ENCODE measurements around the gene PLAAT1.

PLAAT1 gene

DNA sequence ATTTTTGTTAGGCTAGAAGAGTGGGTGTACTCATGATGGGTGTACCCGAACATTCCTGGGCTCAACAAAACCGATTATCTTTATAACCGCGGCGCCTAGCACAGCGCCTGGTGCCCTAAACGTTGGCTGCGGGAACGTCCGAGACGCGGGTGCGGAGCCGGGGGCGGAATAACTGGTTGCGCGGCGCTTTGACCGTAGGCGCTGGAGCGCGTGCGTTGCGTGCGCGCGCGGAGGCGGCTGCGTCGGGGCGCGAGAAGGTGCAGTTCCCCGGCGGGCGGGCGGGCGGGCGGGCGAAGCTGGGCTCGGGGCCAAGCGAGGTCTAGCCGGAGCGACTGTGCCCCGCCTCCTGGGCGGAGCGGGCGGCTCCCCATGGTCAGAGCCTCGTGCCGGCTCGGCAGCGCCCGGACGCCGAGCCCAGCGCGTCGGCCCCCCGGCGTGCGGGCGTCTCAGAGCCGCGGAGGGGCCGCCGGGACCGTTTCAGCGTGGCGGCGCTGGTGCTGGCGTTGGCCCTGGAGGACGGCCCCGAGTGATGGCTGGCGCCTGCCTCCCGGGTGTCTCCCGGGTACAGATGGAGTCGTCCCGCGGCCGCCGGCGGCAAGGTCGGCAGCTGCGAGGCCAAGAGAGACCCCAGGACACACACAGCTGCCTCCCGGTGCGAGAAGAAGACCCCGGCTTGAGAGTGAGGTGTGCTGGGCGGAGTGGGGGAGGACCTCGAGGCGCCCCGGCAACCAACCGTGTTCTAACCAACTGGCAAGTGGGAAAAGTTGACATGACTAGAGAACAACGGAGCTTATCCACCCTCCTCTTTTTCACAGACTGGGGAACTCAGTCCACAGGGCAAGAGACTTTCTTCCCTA lies at the start of gene PLAAT1:
PLAAT1 (plus strand) TSS at position 373 of the 857 bp plus-strand sequence. CDS start 14,429 bp downstream, outside the sequence.
- DNase-seq = no peak

DNA sequence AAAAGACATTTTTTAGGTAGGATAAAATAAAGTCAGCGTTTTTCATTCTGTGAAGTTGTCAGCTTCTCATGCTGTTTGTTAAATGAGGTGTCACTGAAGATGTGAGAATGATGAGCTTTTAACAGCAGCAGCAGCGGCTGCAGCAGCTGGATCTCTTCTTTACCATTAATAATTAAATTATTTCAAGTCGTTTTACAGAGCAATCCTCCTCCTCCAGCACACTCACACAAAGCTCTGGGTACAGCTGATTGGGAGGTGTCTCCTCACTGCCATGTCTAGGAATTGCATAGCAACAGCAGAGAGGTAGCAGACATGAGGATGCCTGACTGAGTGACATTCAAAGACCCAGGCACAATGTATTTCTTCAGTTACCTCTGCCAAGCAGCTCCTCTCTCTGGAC lies 46.7 kb upstream of the PLAAT1 start:
- DNase-seq = no peak

DNA sequence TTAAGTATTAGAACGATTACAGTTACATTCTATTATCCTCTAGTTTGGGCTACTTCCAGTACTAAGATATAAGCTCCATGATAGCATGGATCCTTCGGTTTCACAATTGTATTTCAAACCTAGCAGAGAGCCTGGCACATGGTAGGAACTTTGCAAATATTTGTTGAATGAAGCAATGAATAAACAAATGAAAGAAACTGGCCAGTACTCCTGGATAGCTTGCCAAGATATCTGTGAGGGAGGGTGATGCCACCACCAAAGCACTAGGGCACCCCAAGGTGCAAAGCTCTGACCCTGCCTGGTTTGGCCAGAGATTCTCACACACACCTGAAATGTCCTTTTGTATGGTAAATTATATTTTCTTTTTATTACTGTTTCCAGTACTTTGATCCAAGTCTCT lies 44.3 kb upstream of the PLAAT1 start:
- DNase-seq = no peak

DNA sequence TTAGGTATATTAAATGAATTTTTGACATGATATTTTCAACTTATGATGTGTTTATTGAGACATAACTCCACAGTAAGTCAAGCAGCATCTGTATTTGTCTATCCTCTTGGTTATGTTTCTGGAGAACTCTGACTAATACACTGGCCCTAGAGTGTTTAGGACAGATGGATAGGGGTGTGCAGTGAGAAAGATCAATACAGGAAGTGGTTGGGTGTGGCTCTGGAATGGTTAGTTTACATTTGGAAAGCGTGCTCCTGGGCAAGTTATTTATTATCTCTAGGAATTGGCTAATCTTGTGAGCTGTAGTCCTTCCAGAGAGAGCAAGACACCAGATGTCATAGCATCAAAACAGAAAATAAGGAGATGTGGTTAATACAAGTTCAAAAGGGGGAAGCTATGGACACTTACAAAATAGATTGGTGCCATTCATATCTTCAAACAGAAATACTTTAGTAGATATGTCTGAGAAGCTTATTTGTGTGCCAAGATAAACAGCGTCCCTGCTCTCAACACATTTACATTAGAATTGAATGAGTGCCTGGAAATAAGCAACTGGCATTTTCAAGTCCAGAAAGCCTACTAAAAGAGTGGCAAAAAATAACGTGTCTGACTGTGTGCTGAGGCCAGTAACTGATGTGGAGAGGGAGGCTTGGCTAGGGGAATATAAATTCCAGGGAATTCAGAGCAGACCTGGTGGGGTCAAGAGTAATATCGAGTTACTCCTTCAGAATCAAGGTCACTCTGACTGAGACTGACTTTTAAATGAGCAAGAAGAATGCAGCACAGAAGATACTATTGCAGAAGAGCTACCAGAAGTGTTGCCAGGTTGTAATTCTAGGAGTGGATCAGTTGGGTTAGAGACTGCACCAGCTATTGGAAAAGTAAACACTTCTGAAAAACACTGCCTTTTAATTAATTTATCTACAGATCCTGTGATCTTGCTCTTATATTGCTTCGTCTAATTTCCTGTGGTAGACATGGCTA lies 33.4 kb upstream of the PLAAT1 start:
- no peak for DNase-seq

DNA sequence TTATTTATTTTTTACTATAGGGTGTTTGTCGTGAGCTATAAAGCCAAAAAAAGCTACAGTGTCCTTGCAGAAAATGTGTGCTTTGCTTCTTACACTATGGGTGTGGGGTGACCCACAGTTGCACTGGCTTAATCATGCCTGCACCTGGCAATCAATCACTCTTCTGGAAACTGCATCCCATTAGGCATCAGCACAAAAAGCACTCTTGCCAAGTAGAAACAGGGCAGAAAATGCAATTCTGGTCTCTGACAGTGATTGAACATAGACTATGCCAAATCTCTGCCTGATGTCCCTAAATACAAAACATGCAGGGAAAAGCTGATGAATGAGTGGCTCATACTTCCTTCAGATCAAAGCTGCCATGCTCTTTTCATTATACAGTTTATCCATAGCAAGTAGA lies 30.4 kb upstream of the PLAAT1 start:
- no peak for DNase-seq

DNA sequence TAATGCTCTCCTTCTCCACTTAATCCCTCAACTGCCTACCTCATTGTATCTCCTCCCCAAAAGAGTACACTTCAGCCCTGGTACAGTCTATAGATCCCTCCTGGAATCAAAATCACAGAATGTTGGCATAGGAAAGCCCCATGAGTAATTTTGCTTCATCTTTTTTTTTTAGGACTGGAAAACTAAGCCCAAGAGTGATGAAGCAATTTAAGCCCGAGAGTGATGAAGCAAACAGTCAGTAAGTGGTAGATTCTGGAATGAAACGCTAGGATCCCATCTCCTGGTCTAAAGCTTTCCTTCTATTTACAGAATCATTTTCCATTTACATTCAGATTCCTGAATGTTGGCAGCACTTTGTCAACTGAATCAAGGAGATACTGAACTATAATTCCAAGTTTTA lies 29.8 kb upstream of the PLAAT1 start:
- no peak for DNase-seq

DNA sequence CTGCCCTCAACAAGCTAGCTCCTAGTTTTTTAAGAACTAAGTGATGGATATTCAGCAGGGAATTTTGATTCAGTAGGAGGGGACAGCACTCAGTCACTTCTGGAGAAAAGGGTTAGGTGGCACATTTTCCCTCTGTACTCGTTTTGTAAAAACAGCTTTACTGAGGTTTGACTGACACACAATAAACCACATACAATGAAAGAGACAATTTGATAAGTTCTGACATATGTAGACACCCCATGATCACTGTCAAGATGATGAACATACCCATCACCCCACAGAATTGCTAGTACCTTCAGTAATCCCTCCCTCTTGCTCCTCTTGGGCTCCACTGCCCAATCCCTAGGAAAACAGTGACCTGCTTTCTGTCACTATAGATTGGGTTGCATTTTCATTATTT lies 29.0 kb upstream of the PLAAT1 start:
- DNase-seq = no peak

DNA sequence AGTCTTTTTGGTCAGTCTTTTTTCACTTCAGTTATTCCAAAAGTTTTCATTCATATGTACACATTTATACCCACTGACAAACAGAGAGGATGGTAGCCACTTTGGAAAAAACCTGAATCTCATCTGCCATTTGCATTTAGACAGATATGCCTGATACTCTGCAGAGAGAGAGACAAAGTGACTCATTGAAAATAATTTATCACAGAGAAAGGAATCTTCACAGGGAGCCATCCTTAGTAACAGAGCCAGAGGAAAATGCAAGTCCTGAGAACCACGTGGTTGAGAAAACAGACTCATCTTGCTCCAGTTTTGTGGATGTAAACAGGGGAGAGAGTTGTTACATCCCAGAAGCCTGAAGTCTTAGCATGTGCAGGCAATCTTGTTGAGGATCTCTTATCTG lies 28.2 kb upstream of the PLAAT1 start:
- DNase-seq = no peak

DNA sequence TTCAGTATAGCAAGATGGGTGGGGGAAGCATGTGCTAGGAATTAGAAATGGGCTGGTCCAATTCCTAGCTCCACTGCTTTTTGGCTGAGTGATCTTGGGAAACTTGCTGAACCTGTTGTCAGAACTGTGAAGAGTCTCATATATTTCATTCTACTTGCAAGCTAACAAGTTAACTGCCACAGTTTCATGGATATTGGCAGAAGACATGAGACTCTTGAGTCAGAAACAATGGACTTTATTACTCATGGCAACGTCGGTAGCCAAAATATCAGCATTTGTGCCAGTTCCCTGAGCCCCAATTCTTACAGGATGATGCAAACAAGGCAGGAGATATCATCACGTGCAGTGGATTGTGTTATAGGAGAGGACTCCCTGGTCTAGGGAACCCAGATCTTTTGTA lies 26.6 kb upstream of the PLAAT1 start:
- DNase-seq = no peak

DNA sequence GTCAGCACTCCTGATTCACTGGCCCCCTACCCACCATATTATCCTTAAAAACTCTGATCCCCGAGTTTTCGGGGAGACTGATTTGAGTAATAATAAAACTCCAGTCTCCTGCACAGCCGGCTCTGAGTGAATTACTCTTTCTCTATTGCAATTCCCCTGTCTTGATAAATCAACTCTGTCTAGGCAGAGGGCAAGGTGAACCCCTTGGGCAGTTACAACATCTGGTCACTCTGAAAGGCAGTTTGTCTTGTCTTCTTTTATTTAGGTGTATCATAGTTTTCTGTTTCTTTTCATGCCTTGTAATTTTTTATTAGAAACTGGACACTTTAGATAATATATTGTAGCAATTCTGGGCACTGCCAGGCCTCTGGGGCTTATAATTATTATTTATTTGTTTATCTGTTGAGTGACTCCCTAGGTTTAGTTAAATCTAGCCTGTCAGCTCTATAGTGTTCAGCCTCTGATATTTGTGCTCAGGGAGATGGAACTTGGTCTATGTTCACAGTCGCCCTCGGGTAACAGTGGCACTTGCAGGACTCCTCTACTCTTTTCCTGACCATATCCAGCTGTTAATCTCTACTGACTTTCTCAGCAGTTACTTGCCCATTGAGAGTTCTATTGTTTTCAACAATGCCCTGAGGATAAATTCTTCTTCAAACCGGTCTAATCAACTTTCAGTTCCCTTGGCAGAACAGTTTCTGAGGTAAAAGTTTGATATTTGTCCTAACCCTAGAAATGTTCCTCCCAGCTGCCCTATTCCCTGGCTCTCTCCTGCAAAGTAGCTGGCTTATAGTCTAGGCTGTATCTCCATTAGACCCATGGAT lies 15.5 kb upstream of the PLAAT1 start:
- DNase-seq = no peak

DNA sequence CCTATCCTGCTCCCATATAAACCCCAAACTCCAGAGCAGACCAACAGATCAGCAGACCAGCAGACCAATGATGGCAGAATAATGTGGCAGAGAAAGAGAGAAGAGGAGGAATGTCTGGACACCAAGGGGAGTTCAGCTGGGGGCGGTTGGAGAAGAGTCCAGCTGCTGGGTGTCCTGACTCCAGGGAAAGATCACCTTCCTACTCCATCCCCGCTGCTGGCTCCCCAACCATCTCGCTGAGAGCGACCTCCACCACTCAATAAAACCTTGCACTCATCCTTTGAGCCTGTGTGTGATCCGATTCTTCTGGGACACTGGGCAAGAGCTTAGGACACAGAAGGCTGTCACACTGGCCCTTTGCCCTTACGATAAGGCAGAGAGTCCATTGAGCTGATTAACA lies 12.8 kb upstream of the PLAAT1 start:
- no peak for DNase-seq

DNA sequence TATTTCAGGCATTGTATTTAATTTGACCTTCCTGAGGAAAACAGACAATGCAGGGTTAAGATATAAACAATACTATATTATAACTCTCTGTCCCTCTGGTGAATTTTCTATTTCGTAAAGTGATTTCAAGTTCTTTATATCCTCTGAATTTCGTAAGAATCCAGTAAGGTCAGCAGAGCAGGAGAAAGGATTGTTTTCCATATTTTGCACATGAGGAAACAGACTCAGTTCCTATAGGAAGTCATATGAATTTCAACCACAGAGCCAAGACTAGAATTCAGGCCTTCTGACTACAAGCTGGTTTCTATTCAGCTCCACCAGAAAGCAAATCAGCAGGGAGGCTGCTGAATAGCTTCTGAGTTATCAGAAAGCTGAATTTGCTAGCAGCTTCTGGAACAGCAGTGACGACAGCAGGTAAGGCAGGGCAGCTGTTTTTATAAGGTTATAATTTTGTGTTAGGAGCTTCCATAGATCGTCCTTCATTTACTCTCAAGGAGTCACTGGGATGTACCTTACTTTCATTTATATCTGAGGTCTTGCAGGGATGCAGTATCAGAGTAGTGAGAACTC lies 11.1 kb upstream of the PLAAT1 start:
- no peak for DNase-seq

DNA sequence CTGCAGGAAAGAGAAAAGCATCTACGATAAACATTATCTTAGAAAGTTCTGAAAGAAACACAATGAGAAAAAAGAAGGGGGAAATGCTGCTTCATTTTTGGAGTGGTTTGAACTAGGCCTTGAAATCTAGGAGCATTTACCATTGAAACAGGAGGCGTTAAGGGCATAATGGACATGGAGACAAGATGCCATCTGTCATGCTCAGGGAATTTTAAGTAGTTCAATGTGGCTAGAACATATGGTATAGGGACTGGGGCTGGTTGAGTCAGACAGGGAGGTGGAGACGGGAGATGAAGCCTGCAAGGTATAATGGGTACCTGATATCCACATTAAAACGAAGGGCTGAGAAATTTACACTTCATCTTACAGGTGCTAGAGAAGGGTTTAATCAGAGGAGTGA lies 10.4 kb upstream of the PLAAT1 start:
- DNase-seq = no peak

DNA sequence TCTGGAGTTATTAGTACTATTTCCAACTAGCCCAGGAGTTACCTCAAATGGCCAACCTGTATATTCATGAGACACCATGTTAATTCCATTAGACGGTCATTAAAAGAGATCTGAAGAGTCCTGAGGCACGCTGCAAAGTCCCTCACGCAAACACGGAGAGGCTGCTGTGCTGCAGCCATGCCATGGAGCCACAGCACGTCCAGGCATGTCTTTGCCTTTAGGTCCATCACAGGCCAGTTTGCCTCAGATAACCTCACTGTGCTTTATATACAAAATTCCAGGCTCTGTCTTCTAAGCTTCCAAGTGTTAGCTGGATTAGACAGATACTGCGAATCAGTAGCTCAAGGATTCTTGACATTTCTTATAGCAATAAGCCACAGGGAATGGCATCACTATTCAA lies 9.8 kb upstream of the PLAAT1 start:
- no peak for DNase-seq

DNA sequence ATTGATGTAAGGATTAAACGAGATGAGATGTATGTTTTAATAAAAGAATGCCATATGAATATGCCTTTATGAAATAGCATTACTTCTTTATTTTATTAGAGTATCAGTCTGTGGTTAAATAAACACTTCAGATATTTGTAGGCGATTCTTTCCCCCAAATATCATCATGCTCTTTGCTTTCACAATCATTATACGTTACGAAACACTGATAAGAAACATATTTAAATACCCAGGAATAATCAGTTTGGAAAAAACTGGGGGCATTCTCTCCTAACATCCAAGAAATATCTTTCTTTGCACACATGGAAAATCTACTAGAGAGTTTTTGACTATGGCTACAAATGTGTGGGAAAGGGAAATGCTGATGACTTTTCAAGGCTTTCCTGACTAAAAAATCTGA lies 4.4 kb upstream of the PLAAT1 start:
- no peak for DNase-seq

DNA sequence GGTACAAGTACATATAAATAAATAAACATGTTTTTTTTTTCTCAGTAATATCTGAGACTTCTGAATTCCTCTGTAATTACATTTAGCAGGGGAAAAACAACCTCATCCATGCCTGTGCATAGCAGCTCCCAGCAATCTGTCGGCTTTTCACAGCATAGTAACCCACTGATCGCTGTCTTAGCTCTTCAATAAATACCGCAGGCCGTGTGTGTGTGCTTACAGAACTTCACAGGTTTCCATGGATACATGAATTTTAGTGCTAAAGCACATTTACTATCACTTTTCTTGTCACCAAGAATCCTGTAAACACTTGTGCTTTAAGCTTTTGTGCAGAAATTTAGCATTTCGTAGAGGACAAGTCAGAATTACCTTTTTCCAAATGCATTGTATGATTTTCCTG lies 4.0 kb upstream of the PLAAT1 start:
- no peak for DNase-seq

DNA sequence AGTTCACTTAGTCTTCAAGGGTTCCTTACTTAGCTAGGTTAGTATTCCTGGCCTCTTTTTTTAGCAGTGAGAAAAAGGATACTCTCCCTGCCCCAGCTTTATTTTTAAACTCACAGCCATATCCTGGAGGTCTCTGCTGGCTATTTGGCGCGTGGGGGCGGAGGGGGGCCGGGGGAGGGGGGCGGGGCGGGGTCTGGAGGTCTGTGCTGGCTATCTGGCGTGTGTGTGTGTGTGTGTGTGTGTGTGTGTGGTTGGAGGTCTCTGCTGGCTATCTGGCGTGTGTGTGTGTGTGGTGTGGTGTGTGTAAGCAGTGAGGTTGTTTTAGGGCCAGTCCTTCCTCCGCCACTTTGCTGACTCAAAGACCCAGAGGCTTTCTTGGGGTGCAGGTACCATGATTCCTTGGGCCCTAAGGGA lies 579 bp upstream of the PLAAT1 start:
- no peak for DNase-seq

DNA sequence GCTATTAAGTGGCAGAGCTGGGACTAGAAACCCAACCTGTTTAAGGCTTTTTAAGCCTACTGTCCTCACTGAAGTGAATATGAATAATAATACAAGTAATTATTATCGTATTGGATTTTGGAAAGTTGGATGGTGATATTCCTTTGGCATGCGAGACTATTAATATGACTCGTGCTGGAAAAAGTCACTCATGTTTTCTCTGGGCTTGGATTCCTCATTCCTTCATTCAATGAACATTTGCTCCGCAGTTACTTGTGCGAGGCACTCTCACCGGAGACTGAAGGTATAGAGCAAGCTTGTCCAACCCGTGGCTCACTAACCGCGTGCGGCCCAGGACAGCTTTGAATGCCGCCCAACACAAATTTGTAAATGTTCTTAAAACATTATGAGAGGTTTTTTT lies 694 bp downstream of the PLAAT1 start:
- DNase-seq = no peak

DNA sequence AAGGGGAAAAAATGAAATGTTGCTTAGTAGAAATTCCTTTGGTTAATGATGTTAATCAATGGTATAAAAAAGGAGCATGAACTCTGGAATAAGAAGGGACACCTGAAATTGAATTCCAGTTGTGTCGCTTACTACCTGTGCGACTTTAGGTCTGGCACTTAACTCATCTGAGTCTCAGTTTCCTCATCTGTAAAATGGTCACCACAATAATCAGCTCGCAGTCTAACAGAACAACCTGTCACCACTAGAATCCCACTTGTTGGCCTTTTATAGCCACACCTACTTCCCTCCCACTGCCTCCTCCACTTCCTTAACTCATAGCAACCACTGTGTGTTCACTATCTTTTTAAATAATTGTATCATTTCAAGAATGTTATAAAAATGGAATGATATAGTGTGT lies 2.5 kb downstream of the PLAAT1 start:
- DNase-seq = no peak

DNA sequence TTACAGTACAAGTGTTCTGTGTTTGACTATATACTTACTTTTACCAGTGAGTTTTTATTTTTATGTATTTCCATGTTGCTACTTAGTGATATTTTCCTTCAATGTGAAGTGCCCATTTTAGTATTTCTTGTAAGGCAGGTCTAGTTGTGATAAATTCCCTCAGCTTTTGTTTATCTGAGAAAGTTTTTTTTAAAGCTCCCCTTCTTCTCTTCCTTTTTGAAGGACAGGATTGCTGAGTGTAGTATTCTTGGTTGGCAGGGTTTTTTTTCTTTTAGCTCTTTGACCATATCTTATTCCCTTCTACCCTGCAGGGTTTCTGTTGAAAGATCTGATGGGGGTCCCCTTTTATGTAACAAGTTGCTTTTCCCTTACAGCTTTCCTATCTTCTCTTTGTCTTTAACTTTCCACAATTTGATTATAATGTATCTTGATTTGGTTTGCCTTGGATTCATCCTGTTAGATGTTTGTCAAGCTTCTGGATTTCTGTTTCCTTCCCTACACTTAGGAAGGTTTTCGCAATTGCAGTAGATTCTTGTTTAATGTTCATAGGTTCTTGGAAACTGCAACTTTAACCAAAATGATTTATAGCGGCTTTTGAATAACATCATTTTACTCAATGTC lies 7.9 kb downstream of the PLAAT1 start:
- no peak for DNase-seq

DNA sequence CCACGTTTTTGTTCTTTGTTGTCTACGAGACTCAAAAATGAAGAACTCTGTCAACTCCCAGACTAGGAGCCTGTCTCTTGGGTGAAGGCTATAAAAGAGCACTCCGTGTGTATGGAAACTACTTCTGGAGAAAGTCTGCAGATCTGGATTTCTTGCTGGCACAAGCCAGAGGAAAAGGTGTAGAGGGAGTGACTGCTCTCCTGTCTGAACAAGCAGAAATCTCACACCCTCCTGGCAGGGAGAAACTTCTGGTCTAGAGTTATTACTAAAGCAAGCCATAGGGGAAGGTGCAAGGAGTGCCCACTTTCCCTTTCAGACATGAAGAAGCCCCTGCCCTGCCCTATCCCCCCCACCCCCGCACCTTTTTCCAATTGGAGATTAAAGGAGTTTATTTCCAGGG lies 9.5 kb downstream of the PLAAT1 start:
- no peak for DNase-seq

DNA sequence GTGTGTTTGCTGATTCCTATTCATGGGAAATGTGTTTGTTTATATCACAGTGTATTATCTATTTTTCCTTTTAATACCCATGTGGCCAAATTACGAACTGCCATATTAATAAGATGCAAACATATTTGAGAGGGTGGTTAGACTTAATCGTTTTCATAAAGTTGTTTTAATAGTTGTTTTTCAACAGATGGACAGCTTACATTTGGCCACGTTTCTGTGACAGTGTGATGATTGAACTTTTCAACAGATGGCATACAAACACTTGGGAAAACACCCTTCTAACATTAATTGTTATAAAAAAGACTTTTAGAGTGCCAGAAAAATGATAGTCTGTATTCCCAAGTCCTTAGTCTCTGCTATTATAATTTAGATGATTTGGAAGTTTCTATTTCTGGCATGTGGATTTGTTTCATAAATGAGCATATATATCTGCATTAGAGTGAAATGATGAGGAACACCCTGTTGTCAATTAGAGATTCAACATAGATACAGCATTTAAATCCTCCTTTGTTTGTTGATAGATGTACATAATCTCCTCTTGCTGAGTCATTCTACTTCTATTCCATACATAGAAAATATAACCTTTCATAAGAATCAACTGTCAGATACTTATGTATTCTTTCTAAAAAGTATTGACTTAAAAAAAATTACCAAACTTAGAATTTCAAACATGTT lies 13.1 kb downstream of the PLAAT1 start:
- no peak for DNase-seq
